HL-60 (cell line): Measurements from ENCODE around the gene GRIP2.
A peak's percentile ranks its signal among the peaks of the same experiment; 100 is the strongest.

Experiments used
- DNase-seq, 2 experiments: peaks; one replicate each; pipeline ENCODE4 v3.0.0-alpha.2; 2010 to 2020; ENCODE audit warnings: low read depth in 1 of 2, low spot score in 1 of 2
- H3K27ac ChIP-seq: fragments of 250-450 bp; sonication (Bioruptor Pico); replicated peaks from 2 replicates; pipeline ENCODE4 v1.5.1; 2020; ENCODE audit warnings: mild to moderate bottlenecking, moderate library complexity
- H3K27me3 ChIP-seq: fragments of 250-450 bp; sonication (Bioruptor Pico); 2 replicates; pipeline ENCODE4 v1.5.1; 2021; ENCODE audit warnings: mild to moderate bottlenecking, moderate library complexity; ENCODE audit not compliant: insufficient read depth, poor library complexity, severe bottlenecking
- H3K4me3 ChIP-seq: replicated peaks from 2 replicates; pipeline ENCODE4 v1.5.1; 2011; ENCODE audit warnings: mild to moderate bottlenecking, control low read depth, low read length; ENCODE audit not compliant: insufficient read depth
- GABPA ChIP-seq: IDR thresholded peaks from 2 replicates; pipeline ENCODE4 v1.6.1; 2012; ENCODE audit warnings: low read depth
- POLR2AphosphoS5 ChIP-seq: IDR thresholded peaks from 2 replicates; pipeline ENCODE4 v1.6.1; 2012; ENCODE audit warnings: low read depth
- SPI1 ChIP-seq: IDR thresholded peaks from 2 replicates; pipeline ENCODE4 v1.6.1; 2012; ENCODE audit warnings: low read depth, mild to moderate bottlenecking, borderline replicate concordance
- TF ChIP-seq, protein P1 (sequence below): IDR thresholded peaks from one replicate; pipeline ENCODE4 v1.5.1; 2011; ENCODE audit warnings: low read length, control low read depth, inconsistent platforms; ENCODE audit not compliant: insufficient read depth
- TF ChIP-seq, protein P2 (sequence below): IDR thresholded peaks from 2 replicates; pipeline ENCODE4 v1.6.1; 2012; ENCODE audit warnings: low read depth; ENCODE audit not compliant: insufficient replicate concordance

GRIP2 gene

GRCh38 chr3:14508505-14508819 lies 31.7 kb downstream of the GRIP2 start:
- no peak for DNase-seq
- H3K4me3 ChIP-seq, result no peak overlapping the region
- TF ChIP-seq SPI1 (no peak), GABPA (no peak), POLR2AphosphoS5 (no peak)
- TF ChIP-seq, protein P1, sequence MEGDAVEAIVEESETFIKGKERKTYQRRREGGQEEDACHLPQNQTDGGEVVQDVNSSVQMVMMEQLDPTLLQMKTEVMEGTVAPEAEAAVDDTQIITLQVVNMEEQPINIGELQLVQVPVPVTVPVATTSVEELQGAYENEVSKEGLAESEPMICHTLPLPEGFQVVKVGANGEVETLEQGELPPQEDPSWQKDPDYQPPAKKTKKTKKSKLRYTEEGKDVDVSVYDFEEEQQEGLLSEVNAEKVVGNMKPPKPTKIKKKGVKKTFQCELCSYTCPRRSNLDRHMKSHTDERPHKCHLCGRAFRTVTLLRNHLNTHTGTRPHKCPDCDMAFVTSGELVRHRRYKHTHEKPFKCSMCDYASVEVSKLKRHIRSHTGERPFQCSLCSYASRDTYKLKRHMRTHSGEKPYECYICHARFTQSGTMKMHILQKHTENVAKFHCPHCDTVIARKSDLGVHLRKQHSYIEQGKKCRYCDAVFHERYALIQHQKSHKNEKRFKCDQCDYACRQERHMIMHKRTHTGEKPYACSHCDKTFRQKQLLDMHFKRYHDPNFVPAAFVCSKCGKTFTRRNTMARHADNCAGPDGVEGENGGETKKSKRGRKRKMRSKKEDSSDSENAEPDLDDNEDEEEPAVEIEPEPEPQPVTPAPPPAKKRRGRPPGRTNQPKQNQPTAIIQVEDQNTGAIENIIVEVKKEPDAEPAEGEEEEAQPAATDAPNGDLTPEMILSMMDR, result no peak
- TF ChIP-seq, protein P2, sequence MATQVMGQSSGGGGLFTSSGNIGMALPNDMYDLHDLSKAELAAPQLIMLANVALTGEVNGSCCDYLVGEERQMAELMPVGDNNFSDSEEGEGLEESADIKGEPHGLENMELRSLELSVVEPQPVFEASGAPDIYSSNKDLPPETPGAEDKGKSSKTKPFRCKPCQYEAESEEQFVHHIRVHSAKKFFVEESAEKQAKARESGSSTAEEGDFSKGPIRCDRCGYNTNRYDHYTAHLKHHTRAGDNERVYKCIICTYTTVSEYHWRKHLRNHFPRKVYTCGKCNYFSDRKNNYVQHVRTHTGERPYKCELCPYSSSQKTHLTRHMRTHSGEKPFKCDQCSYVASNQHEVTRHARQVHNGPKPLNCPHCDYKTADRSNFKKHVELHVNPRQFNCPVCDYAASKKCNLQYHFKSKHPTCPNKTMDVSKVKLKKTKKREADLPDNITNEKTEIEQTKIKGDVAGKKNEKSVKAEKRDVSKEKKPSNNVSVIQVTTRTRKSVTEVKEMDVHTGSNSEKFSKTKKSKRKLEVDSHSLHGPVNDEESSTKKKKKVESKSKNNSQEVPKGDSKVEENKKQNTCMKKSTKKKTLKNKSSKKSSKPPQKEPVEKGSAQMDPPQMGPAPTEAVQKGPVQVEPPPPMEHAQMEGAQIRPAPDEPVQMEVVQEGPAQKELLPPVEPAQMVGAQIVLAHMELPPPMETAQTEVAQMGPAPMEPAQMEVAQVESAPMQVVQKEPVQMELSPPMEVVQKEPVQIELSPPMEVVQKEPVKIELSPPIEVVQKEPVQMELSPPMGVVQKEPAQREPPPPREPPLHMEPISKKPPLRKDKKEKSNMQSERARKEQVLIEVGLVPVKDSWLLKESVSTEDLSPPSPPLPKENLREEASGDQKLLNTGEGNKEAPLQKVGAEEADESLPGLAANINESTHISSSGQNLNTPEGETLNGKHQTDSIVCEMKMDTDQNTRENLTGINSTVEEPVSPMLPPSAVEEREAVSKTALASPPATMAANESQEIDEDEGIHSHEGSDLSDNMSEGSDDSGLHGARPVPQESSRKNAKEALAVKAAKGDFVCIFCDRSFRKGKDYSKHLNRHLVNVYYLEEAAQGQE, result no peak
- peaks cover 8% of the 10 kb centered on the region for H3K27me3 ChIP-seq
- no peak overlapping the region for H3K27ac ChIP-seq

DNA sequence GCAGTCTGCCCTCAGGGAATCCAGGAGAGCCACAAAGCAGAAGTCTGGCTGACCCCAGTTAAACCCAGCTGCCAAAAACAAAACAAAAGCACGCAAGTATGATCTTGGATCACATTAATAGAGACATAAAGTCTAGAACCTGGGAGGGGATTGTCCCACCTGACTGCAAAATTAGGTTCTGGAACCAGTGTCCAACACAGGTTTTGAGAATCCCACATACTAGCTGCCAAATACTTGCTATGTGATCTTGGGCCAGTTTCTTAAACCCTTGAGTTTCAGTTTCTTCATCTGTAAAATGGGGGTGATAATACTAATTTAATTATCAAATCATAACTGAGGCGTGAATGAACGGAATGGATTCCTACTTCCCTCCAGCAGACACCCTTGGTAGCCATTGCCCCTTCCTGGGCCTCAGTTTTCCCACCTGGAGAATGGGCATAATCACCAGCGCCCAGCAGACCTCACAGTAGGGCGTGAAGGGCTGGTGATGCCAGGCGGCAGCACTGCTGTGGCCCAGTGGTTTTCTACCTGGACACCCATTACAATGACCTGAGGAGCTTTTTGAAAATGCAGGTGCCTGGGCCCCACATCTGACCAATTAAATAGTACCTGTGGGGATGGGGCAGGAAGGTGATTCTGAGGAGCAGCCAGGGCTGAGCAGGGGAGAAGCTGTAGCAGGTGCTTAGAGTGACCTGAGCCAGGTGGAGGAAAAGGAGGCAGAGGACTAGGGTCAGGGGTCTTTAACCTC lies 32.2 kb downstream of the GRIP2 start:
- Histone ChIP-seq H3K4me3 (no peak overlapping the region), H3K27ac (no peak overlapping the region), H3K27me3 (peaks cover 7% of the 10 kb centered on the region)
- DNase-seq, result no peak
- TF ChIP-seq, protein P2, result no peak

GRCh38 chr3:14507305-14507741 lies 32.8 kb downstream of the GRIP2 start:
- H3K4me3 ChIP-seq, result no peak overlapping the region
- peak in 1 of 2 experiments; percentile 14 for DNase-seq
- peaks cover 3% of the 10 kb centered on the region for H3K27me3 ChIP-seq

More at GRCh38 chr3:14507305-14507741, 32.8 kb downstream of the GRIP2 start:
- TF ChIP-seq, protein P2, result no peak
- no peak for TF ChIP-seq SPI1
- no peak for TF ChIP-seq POLR2AphosphoS5
- TF ChIP-seq, protein P1, result no peak
- no peak for TF ChIP-seq GABPA
- no peak overlapping the region for H3K27ac ChIP-seq
